Urinary bladder (tissue), 4 donors: ENCODE data around the gene LBH. TPM values are rescaled to one million over a fixed set of nuclear protein-coding genes. Genes with fewer than 3 reads are reported as not detected.
A peak's percentile ranks its signal among the peaks of the same experiment; 100 is the strongest.

ENCODE experiments used
- DNase-seq: peaks from one replicate; pipeline ENCODE4 v3.0.0-alpha.2; 2015; ENCODE audit errors: extremely low spot score
- H3K27ac ChIP-seq: one replicate; pipeline ENCODE4 v1.5.1; 2013; ENCODE audit warnings: low read depth, mild to moderate bottlenecking, moderate library complexity
- H3K36me3 ChIP-seq: one replicate; pipeline ENCODE4 v1.6.1; 2013; ENCODE audit warnings: mild to moderate bottlenecking, moderate library complexity; ENCODE audit not compliant: insufficient read depth
- H3K4me1 ChIP-seq: one replicate; pipeline ENCODE4 v1.6.1; 2013; ENCODE audit warnings: mild to moderate bottlenecking, moderate library complexity; ENCODE audit not compliant: insufficient read depth
- H3K4me3 ChIP-seq: one replicate; pipeline ENCODE4 v1.5.1; 2013; ENCODE audit warnings: low read depth, low read length
- WGBS: extraction: QIAGEN DNeasy Blood & Tissue Kit; methylation state at CpG from one replicate; pipeline ENCODE4 v1.1.7; 2013; 5-methylcytosine and 5-hydroxymethylcytosine counted together
- polyA plus RNA-seq: library from polyadenylated mRNA; stranded (reverse); fragments of 200-250 nt; gene quantifications from one replicate; pipeline ENCODE4 v1.2.3, GENCODE V29; 2013
- total RNA-seq: library from RNA; depleted of rRNA; stranded (reverse); fragments of >200 nt; gene quantifications from one replicate; pipeline ENCODE4 v1.2.3, GENCODE V29; 2014
- donor health status: healthy with polysubstance abuse.
- donor health status: healthy.

The LBH gene
- total RNA-seq (48.9 TPM), polyA plus RNA-seq (39.4 TPM)

- H3K36me3 ChIP-seq: no peaks in the 10 kb centered on the region
- peak; percentile 84 for DNase-seq
- H3K4me1 ChIP-seq: no peaks in the 10 kb centered on the region
- peak within 1 kb of the TSS; percentile 86 for H3K27ac ChIP-seq
- H3K4me3 ChIP-seq: peak within 1 kb of the TSS; percentile 67
- under 1% methylated on average over 92 of the region's 92 CpGs for WGBS
Observed at GRCh38 chr2:30231212-30231995, at the start of gene LBH. Gene LBH (plus strand): TSS chr2:30231534. CDS start chr2:30231739, 205 bp downstream.

DNA sequence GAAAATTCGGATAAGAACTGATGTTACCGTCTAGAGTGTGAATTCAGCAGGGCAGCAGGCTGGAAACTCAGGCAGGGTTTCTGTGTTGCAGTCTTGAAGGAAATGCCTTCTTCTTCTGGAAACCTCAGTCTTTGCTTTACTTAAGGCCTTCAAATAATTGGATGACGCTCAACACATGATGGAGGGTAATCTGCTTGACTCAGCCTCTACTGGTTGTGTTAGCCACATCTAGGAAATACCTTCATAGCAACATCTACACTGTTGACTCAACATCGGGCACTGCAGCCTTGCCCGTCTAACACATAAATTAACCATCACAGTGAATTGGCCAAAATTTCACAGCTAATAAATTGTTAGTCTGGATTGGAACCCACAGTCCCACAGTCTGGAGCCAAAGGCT is 47.3 kb upstream of the LBH start:
- no peak for DNase-seq
- no peak overlapping the region for H3K27ac ChIP-seq
- no peaks in the 10 kb centered on the region for H3K4me1 ChIP-seq
- WGBS: 94% methylated on average over 5 of the region's 5 CpGs
- no peaks in the 10 kb centered on the region for H3K36me3 ChIP-seq
- no peak overlapping the region for H3K4me3 ChIP-seq

GRCh38 chr2:30185178-30185577 is 46.2 kb upstream of the LBH start:
- DNase-seq: no peak
- Histone ChIP-seq H3K4me1 (no peaks in the 10 kb centered on the region), H3K27ac (no peak overlapping the region), H3K36me3 (no peaks in the 10 kb centered on the region), H3K4me3 (no peak overlapping the region)
- 82% methylated on average over 4 of the region's 4 CpGs for WGBS

DNA sequence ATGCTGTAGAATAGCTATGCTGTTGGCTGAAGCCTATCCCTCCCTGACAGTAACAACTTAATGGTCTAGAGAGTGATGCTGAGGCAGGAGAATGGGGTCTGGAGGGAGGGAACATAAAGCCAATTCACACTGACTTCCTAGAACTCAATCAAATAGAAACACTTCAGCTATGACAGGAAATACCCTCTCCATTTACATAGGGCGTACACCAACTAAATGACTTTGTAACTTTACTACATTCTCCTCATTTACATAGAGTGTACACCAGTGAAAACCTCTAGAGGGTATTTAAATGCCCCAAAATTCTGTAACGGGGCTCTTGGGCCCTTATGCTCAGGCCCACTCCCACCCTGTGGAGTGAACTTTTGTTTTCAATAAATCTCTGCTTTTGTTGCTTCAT is 43.0 kb upstream of the LBH start:
- H3K4me3 ChIP-seq: no peak overlapping the region
- WGBS: 88% methylated on average over 2 of the region's 2 CpGs
- DNase-seq: no peak
- no peaks in the 10 kb centered on the region for H3K4me1 ChIP-seq
- no peaks in the 10 kb centered on the region for H3K36me3 ChIP-seq
- H3K27ac ChIP-seq: no peak overlapping the region

- DNase-seq: no peak
- Histone ChIP-seq H3K4me3 (no peak overlapping the region), H3K36me3 (no peaks in the 10 kb centered on the region), H3K4me1 (no peaks in the 10 kb centered on the region), H3K27ac (no peak overlapping the region)
- 92% methylated on average over 13 of the region's 13 CpGs for WGBS
Observed at GRCh38 chr2:30190637-30191036, 40.7 kb upstream of the LBH start.

DNA sequence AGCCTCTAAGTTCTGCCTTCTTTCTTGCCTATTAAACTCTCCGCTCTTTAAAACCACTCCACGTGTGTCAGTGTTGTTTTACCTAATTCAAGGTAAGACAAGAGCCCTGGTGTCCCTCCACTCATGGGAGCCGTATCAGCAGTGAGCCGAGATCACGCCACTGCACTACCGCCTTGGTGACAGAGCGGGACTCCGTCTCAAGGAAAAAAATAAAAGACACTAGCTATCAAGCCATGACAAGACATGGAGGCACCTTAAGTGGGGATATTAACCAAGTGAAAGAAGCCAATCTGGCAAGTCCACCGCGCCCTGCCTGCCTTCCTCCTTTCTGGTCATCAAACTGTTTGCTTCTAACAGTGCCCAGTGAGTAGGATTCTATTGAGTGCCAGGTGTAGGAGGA is 40.2 kb upstream of the LBH start:
- H3K4me1 ChIP-seq: no peaks in the 10 kb centered on the region
- H3K4me3 ChIP-seq: no peak overlapping the region
- 95% methylated on average over 10 of the region's 10 CpGs for WGBS
- DNase-seq: no peak
- no peaks in the 10 kb centered on the region for H3K36me3 ChIP-seq
- no peak overlapping the region for H3K27ac ChIP-seq

- no peak overlapping the region for H3K27ac ChIP-seq
- no peaks in the 10 kb centered on the region for H3K4me1 ChIP-seq
- 69% methylated on average over 7 of the region's 7 CpGs for WGBS
- DNase-seq: no peak
- no peaks in the 10 kb centered on the region for H3K36me3 ChIP-seq
- H3K4me3 ChIP-seq: no peak overlapping the region
Observed at GRCh38 chr2:30191819-30192271, 39.5 kb upstream of the LBH start.

DNA sequence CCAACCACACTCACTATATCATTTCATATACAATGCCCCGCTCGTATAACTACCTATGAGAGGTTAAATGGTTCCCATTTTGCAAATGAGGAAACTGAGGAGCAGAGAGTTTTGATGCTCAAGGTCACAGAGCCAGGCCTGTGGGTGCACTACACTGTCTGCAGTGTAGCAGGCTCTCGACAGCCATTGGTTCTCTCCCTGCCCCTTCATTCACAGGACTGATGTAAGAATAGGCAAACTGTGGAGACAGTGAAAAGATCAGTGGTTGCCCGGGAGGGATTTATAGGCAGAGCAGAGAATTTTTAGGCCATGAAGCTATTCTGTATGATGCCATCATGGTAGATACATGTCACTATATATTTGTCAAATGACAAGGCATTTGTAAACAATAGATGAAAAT is 39.0 kb upstream of the LBH start:
- Histone ChIP-seq H3K36me3 (no peaks in the 10 kb centered on the region), H3K4me1 (no peaks in the 10 kb centered on the region), H3K4me3 (no peak overlapping the region), H3K27ac (no peak overlapping the region)
- no peak for DNase-seq
- 73% methylated on average over 4 of the region's 4 CpGs for WGBS

DNA sequence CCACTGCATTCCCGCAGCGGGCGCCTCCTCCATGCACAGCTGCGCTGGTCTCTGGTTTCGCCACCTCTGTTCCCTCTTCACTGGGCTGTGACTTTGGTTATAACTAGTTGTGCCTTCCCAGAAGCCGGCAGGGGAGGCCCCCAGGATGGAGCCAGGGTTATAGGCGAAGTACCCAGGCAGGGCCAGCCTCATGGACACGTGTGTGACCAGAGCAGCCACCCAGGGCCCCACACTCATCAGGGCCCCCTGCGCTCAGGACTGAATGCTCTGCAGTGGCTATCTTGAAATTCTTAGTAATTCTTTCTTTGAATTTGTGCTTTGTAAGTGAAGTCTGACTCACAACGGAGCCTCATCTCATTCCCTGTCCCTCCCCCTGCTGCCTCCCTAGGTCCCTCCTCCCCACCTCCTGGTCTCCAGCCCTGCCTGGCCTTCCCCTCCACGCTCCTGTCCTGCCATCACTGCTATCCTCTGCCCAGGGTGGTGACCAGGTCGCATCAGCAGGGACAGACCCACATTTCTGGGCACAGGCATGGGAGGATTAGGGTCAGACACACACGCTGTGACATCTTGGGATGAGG is 38.1 kb upstream of the LBH start:
- Histone ChIP-seq H3K4me1 (no peaks in the 10 kb centered on the region), H3K36me3 (no peaks in the 10 kb centered on the region), H3K4me3 (no peak overlapping the region), H3K27ac (no peak overlapping the region)
- WGBS: 85% methylated on average over 13 of the region's 13 CpGs
- no peak for DNase-seq

- Histone ChIP-seq H3K36me3 (no peaks in the 10 kb centered on the region), H3K27ac (no peak overlapping the region), H3K4me1 (no peaks in the 10 kb centered on the region), H3K4me3 (no peak overlapping the region)
- no peak for DNase-seq
- 84% methylated on average over 7 of the region's 7 CpGs for WGBS
Observed at GRCh38 chr2:30194421-30194820, 36.9 kb upstream of the LBH start.

GRCh38 chr2:30195016-30195415 is 36.3 kb upstream of the LBH start:
- 84% methylated on average over 4 of the region's 4 CpGs for WGBS
- no peak for DNase-seq
- no peaks in the 10 kb centered on the region for H3K36me3 ChIP-seq

DNA sequence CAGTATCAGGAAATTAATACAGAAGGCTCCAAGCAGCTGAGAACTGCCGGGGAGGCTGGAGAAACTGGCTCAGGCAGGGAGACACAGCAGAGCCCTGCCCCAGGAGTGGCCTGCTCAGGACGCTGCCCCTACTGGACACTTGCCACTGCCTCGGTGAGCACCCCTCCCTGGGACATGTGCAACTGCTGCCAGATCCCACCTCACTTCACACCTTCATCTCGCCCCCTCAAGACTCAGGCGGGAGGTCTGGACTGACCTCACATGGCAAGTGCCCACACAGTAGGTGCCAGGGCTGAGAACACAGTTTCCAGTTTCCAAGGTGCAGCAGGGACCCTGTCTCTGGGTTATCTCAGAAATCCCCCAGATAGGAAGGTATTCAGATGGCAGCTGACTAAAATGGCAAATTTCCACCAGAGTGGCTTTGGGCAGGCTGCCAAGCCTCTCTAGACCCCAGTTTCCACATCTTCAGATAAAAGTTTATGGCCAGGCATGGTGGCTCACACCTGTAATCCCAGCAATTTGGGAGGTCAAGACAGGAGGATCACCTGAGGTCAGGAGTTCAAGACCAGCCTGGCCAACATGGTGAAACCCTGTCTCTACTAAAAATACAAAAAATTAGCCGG is 33.7 kb upstream of the LBH start:
- Histone ChIP-seq H3K4me1 (no peaks in the 10 kb centered on the region), H3K27ac (no peak overlapping the region), H3K36me3 (no peaks in the 10 kb centered on the region), H3K4me3 (no peak overlapping the region)
- WGBS: 73% methylated on average over 6 of the region's 6 CpGs
- DNase-seq: no peak

More at GRCh38 chr2:30195016-30195415, 36.3 kb upstream of the LBH start:
- Histone ChIP-seq H3K4me3 (no peak overlapping the region), H3K27ac (no peak overlapping the region), H3K4me1 (no peaks in the 10 kb centered on the region)

DNA sequence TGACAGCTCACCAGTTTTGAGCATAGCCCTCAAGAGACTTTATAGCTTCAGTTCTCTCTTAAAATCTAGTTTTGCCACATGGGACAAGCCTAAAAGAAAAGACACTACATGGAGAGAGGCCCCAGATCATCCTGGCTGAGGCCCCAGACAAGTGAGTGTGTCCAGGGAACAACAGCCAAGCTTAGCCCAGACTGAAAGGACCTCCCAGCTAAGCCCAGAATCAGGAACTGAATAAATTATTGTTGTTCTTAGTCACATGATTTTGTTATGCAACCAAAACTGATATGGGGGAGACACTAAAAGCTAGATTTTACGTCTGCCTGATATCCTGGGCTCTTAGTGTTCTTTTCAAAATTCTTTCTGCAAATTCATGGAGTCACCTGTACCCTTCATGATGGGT is 29.3 kb upstream of the LBH start:
- Histone ChIP-seq H3K36me3 (no peaks in the 10 kb centered on the region), H3K4me3 (no peak overlapping the region), H3K4me1 (no peaks in the 10 kb centered on the region), H3K27ac (no peak overlapping the region)
- no peak for DNase-seq
- WGBS: 22% methylated on average over 1 of the region's 1 CpG

DNA sequence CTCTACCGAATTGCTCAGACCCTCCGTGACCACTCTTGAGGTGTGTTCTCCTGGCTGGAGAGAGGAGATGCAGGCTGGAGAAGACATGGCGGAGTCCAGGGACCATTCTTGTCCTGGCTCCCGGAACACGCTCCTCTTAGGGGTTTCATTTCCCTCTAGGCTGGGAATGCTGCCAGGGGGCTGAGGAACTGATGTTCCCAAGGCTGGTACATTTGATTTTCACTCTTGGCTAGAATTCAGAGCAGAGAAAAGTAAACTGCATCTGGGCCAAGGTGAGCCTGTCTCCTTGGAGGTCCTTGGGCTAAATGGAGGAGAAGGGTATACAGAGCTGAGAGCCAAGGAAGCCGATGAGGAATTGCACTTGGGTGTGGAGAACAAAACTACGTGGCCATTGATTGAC is 28.2 kb upstream of the LBH start:
- H3K36me3 ChIP-seq: no peaks in the 10 kb centered on the region
- no peak for DNase-seq
- WGBS: 85% methylated on average over 7 of the region's 7 CpGs
- H3K27ac ChIP-seq: no peak overlapping the region
- H3K4me3 ChIP-seq: no peak overlapping the region
- H3K4me1 ChIP-seq: no peaks in the 10 kb centered on the region
